Sciatic nerve (tissue), 2 donors: ENCODE data around the gene VMP1. TPM values are rescaled to one million over a fixed set of nuclear protein-coding genes. Genes with fewer than 3 reads are reported as not detected.
"Not testable (repeated sequence)": the region's sequence is repeated elsewhere in the genome, so short reads cannot be mapped to it uniquely, and the experiment has no call there.

ENCODE experiments used
- ATAC-seq: fragments of 200-7000 bp; cut with Tn5 transposase; one replicate; pipeline ENCODE4 v1.9.1; 2020; ENCODE audit warnings: mild to moderate bottlenecking, moderate library complexity
- DNase-seq: peaks from one replicate; pipeline ENCODE4 v3.0.0-alpha.2; 2020; ENCODE audit warnings: low spot score
- intact Hi-C: fragments of 100-400 bp; cut with DNase I; formaldehyde crosslinking; loops from one replicate; pipeline ENCODE4 v1.14.2; 2022
- total RNA-seq: library from RNA; stranded (reverse); fragmentation: NEBNext Ultra II Directional; extraction: Animal tissue kit (Norgen Biotek cat#: 25700); gene quantifications from one replicate; pipeline ENCODE4 v1.2.1, GENCODE V29; 2021
- donor health status: DM: no; HTN: no; CAD: no.
- donor health status: DM: no; HTN: no; CAD: no.

The VMP1 gene
- total RNA-seq, 1 donor from 2014 or later, result 236 TPM

DNA sequence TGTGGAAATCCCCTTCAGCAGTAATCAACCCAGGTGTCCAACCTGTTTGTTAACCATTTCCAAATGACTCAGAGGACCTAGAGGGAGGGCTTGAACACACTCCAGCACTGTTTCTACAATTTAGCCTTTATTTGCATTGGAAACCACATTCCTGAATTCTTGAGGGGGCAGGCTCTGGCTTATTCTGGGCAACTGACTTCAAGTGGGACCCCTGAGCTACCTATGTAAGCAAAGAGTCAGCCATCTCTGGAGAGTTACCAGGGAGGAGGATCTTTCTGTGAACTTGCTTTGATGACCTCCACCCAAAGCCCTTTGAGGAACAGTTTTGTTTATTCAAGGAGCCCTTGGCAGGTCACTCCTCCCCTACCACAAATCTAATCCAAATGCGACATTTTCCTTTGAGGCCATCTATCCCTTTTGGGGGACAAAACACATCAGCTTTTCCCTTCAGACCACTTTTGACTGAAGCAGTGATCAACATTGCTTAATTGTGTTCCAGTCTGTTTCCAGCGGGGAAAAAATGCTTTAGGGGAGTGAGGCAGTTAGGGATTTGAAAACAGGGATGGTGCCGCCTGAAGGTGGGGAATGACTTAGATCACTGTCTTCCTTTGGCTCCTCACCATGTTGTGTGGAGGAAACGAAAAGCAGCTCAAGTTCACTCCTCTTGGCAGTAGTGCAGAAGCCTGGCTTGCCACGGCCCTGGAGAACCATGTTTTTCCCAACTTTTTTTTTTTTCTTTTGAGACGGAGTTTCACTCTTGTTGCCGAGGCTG lies 139.1 kb downstream of the VMP1 start:
- ATAC-seq, result peak; percentile 86
- DNase-seq, result peak; percentile 74
- intact Hi-C loops, result no loop called here

DNA sequence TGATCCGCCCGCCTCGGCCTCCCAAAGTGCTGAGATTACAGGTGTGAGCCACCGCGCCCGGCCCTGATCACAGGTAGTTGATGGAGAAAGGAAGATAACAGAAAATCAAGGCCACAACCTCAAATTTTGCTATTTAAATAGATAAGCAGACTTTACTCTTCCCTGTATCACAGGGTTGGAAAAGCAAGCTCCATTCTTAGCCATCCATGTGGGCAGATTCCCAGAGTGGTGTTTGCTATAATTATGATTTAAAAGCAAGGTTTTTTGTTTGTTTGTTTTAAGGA lies 140.9 kb downstream of the VMP1 start:
- ATAC-seq (no peak), DNase-seq (no peak)
- intact Hi-C loops, result no loop called here

DNA sequence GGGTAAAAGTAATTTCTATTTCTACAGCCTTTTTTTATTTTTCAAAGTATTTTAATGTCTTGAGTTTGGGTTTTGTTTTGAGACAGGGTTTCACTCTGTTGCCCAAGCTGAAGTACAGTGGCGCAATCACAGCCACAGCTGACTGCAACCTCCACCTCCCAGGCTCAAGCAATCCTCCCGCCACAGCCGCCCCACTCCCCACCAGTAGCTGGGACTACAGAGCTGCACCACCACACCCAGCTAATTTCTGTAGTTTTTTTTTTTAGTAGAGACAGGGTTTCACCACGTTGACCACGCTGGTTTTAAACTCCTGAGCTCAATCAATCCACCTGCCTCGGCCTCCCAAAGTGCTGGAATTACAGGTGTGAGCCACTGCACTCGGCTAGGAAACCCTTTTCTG lies 141.3 kb downstream of the VMP1 start:
- ATAC-seq (no peak), DNase-seq (peak; percentile 73)
- intact Hi-C loops, result no loop called here

DNA sequence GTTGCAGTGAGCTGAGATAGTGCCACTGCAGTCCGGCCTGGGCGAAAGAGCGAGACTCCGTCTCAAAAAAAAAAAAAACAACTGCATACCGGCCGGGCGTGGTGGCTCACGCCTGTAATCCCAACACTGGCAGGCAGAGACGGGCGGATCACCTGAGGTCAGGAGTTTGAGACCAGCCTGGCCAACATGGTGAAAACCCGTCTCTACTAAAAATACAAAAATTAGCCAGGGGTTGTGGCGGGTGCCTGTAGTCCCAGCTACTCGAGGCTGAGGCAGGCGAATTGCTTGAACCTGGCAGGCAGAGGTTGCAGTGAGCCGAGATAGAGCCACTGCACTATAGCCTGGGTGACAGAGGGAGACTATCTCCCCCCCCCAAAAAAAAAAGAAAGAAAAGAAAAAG lies 142.9 kb downstream of the VMP1 start:
- intact Hi-C loops, ATAC-seq, DNase-seq: not testable (repeated sequence)

DNA sequence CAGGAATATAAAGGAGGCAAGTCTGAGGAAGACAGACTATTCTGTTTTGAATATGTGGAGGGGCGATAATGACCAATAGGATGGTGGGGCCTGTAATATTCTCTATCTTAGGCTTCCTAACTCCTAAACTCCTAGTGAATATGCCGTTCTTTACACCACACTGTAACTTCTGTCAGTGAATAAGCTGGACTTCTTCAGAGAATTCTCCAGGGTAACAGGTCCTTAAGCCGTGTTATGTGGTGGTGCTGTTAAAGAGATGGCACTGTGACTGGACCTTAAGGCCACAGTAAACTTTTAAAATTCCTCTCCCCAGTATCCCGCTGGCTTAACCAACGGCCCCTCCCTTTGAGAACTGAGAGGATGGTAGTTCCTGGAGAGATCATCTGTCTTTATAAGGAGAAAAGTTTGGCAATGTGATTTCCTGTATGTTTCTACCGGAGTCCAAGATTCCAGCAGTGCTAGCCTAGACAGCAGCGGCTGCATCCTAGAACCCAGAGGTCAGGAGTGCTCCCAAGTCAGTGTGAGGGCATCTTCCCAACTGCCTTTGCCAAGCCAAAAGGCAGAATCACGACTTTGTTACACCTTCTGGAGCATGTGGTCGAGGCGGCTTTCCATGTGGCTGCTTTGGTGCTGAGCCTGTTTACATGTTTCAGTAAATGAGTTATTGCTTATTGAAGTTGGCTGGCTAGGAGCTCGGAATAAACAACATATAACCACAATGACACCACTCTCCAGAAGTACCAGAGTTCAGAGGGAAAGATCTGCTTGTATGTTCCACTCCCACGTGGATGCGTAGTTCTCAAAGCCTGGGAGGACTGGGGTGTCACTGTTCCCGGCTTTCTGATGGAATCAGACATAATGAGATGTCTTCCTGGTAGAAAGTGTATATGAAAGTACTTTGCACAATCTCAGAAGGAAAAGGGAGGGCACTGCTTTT lies 144.3 kb downstream of the VMP1 start:
- DNase-seq (peak; percentile 73), ATAC-seq (peak; percentile 78)
- intact Hi-C loops, result no loop called here

DNA sequence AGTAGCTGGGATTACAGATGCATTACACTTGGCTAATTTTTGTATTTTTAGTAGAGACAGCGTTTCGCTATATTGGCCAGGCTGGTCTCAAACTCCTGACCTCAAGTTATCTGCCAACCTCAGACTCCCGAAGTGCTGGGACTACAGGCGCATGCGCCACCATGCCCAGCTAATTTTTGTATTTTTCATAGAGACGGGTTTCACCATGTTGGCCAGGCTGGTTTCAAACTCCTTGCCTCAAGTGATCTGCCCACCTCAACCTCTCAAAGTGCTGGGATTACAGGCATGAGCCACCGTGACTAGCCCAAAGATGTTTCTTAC lies 145.4 kb downstream of the VMP1 start:
- intact Hi-C loops, DNase-seq, ATAC-seq: not testable (repeated sequence)

DNA sequence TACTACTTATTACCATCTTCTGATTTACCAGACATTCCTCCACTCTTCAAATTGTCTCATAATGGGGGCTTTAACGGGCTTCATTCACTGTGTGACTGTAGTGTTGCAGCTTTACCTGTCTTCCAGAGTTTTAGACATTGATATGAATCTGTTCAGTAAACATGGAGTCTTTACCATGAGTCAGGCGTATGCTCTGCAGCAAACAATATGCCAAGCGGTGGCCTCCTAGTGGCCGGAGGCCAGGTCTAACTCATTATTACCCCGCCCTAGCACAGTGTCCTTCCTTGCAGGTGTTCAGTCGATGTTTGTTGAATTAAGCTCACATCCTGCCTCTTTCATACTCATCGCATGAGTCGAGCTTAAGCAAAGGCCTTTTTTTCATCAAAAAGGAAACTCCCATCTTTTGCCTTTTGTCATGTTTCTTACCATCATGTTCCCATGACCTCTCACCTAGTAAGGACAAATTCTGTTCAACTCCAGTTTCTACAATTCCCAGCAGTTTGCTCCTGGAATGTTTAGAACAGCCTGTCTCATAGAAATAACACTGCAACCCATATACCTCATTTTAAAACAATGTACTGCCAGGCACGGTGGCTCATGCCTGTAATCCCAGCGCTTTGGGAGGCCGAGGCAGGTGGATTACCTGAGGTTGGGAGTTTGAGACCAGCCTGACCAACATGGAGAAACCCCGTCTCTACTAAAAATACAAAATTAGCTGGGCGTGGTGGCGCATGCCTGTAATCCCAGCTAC lies 145.9 kb downstream of the VMP1 start:
- no peak for ATAC-seq
- intact Hi-C loops, result no loop called here
- no peak for DNase-seq

DNA sequence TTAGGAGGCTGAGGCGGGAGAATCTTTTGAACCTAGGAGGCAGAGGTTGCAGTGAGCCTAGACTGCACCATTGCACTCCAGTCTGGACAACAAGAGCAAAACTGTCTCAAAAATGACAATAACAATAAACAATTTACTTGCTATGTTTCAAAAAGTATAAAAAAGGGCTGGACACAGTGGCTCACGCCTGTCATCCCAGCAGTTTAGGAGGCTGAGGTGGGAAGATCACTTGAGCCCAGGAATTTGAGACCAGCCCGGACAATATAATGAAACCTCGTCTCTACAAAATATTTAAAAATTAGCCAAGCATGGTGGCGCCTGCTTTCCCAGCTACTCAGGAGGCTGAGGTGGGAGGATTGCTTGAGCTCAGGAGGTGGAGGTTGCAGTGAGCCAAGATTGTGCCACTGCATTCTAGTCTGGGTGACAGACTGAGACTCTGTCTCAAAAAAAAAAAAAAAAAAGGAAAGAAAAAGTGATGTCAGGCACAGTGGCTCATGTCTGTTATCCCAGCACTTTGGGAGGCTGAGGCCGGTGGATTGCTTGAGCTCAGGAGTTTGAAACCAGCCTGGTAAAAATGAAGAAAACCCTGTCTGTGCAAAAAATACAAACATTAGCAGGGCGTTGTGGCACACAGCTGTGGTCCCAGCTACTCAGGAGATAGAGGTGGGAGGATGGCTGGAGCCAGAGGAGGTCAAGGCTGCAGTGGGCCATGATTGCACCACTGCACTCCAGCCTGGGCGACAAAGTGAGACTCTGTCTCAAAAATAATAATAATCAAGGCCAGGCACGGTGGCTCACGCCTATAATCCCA lies 146.7 kb downstream of the VMP1 start:
- intact Hi-C loops, DNase-seq: not testable (repeated sequence)

DNA sequence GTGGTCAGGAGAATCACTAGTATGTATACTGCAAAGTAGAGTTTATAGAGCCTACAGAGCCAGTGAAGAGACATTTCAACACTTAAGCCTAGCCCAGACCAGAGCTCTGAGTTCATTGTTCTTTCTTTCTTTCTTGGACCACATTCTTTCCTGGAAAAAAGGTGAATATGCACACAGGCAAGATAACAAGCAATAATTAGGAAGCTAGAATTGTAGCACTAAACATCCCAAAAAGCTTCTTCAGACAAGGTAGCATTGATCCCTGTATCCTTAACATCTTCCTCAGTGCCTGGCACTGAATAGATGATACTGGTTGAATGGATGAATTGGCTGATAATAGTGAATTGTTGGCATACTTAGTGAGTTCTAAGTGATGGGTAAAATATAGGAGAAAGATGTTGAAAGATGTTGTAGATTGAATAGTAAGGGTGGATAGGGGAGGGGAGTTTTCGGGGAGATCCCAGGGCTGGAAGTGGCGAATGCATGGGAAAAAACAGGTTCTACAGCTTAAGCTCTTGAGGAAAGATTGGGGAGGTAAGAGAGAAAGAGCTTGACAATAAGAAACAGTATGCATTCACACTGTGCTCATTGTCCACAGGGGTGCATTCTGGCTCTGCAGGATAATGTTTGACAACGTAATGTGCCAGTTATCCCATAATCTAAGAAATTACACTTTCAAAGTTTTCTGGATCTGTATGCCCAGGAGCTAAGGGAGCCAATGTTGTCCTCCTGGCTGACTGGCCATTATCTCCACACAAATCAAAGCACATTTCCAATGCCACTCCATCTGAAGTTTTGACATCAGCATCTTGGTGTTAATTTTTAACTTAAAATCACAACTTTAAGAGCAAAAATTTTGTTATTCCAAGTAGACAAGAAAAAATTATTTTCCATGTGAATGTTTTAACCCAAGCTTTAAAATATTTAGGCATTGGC lies 149.7 kb downstream of the VMP1 start:
- DNase-seq, result no peak
- no peak for ATAC-seq
- intact Hi-C loops, result no loop called here

More for the DNA sequence above, 146.7 kb downstream of the VMP1 start:
- not testable (repeated sequence) for ATAC-seq

DNA sequence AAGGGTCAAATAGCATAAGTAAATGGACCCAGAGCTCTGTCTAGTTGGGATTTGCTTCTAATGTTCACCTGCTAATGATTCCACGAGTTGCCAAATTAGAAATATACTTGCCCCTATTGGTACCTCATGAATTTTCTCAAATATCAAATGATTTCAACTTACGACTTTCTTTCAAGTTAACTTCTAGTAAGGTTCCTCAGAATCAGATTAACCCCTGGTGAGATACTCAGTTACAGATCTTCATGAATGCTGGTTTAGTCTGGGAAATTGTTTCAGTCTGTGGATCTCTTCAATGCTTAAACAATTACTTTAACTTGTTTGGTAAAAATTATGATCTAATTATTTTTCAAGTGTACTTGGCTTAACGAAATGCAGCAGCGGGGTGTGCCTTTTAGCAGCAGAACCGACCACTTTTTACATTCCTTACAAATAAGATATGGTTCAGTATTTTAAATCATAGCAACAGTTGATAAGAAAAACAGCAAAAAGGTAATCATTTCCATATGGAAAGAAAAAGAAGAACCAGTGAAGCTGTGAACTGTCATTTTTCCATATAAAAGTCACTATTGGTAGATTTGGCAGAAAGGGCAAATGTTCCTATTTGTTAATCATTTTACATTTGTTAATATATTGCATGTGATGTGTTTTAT lies 150.8 kb downstream of the VMP1 start:
- ATAC-seq (no peak), DNase-seq (no peak)
- intact Hi-C loops, result no loop called here

DNA sequence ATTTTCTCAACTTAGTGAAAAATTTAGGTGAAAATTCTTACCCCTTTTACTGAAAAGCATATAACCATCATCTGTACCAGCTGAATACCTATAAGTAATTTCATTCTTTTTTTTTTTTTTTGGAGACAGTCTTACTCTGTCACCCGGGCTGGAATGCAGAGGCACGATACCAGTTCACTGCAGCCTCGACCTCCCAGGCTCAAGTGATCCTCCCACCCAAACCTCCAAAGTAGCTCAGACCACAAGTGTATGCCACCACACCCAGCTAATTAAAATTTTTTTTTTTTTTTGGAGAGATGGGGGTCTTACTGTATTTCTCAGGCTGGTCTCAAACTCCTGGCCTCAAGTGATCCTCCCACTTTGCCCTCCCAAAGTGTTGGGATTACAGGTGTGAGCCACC lies 151.5 kb downstream of the VMP1 start:
- ATAC-seq (no peak), DNase-seq (peak; percentile 10)
- intact Hi-C loops, result no loop called here

DNA sequence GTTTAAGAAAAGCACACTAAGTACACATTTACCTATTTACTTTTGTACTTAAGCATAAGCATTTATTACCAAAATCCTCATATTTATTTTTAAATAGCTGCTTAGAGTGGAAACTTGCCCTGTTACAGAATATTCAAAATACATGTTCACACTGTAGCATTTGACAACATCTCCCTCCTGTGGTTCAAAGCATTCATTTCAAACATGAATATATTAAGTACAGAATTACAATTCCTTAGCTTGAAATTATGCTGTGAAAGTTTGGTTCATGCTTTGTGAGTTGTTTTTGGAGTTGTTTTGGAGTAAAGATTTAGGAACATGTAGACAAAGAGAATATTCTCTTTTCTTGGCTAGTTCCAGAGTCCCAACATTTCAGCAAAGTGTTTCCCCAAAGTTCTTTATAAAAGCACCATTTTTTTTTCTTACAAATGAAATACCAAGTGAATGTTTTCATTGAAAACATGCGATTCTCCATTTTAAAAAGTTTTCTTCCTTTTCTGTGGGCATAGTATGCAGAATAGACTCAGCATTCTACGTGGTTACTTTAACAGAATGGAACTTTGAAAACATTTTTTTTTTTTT lies 152.1 kb downstream of the VMP1 start:
- no peak for DNase-seq
- intact Hi-C loops, result no loop called here
- peak; percentile 80 for ATAC-seq

DNA sequence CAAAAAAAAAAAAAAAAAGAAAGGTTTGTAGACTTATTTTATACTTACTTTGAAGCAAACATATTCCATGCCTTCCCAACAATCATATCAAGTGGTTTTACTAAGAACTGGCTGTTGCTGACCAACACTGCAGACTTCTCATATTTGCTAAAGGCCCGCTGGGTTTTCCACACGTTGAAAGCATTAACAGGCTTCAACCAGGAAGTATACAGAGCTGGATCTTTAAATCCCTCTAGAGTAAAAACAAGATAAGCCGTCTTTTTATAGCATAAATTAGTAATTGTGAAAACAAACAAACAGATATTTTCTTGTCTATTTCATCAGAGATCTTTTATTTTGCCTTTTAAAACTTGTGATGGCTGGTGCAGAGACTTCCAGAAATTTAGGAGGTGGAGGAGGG lies 156.2 kb downstream of the VMP1 start:
- intact Hi-C loops, result no loop called here
- ATAC-seq, result peak; percentile 49

DNA sequence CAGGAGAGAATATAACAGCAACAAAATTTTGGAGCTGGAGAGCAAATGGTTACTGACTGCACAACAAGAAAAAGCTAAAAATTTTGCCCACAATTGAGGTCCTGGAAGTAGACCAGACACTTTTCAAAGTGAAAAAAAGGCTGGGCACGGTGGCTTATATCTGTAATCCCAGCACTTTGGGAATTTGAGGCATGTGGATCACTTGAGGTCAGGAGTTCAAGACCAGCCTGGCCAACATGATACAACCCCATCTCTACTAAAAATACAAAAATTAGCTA lies 162.4 kb downstream of the VMP1 start:
- no peak for ATAC-seq
- intact Hi-C loops, result no loop called here
- no peak for DNase-seq

More for the DNA sequence above, 156.2 kb downstream of the VMP1 start:
- DNase-seq, result no peak

DNA sequence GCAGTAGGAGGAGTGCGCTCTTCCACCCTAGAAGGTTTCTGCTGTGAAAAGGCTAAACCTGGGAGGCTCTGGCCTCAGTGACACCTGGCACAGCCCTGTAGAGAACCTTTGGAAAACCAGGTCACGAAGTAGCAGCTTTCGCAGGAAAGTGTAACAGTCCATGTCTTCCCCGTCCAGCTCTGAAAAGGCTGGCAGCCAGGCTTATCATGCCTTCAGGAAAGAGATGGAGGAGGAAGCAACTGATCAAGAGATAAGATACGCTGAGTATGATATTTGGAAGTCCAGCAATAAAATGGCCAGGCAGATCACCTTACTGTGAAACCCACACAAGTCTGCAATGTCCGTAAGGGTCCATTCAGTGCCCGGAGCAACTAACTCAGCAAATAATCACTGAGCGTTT lies 163.0 kb downstream of the VMP1 start:
- intact Hi-C loops, result no loop called here
- no peak for ATAC-seq
- DNase-seq, result peak; percentile 21

DNA sequence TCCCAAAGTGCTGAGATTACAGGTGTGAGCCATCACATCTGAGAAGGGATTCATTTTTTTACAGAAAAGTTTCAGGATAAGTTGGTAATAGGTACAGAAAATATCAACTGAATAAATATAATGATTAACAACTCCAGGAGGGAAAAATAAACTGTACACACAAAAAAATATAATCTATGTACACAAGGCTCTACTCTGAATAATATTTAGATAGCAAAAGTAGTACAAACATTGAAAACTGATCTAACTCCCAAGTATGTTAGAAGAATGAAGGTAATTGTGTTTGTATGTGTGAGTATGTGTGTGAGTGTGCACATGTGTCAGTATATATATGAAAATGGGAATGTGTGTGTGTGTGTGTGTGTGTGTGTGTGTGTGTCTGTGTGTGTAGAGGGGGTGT lies 164.9 kb downstream of the VMP1 start:
- no peak for DNase-seq
- intact Hi-C loops, result no loop called here
- no peak for ATAC-seq

DNA sequence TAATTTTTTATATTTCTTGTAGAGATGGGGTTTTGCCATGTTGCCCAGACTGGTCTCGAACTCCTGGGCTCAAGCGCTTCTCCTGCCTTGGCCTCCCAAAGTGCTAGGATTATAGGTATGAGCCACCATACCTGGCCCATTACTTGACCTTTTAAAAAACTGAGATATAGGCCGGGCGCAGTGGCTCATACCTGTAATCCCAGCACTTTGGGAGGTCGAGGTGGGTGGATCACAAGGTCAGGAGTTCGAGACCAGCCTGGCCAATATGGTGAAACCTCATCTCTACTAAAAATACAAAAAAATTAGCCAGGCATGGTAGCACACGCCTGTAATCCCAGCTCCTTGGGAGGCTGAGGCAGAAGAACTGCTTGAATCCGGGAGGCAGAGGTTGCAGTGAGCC lies 166.0 kb downstream of the VMP1 start:
- ATAC-seq, intact Hi-C loops, DNase-seq: not testable (repeated sequence)
